Activated gamma-delta T cell (primary cell): Measurements from ENCODE around the gene ERBB2.
A peak's percentile ranks its signal among the peaks of the same experiment; 100 is the strongest.

Experiments
- DNase-seq: peaks from one replicate; lab custom pipeline; 2025; lab: John Stamatoyannopoulos, UW

ERBB2 gene

DNA sequence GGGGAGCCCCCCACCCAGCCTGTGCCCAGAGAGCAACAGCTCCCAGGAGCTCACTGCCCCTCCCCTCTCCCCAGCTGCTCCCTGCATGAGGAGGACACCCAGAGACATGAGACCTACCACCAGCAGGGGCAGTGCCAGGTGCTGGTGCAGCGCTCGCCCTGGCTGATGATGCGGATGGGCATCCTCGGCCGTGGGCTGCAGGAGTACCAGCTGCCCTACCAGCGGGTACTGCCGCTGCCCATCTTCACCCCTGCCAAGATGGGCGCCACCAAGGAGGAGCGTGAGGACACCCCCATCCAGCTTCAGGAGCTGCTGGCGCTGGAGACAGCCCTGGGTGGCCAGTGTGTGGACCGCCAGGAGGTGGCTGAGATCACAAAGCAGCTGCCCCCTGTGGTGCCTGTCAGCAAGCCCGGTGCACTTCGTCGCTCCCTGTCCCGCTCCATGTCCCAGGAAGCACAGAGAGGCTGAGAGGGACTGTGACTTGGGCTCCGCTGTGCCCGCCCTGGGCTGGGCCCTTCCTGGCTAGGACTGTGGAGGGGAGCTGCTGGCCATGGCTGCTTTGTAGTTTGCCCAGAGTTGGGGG is 34.1 kb upstream of the ERBB2 start:
- no peak for DNase-seq

DNA sequence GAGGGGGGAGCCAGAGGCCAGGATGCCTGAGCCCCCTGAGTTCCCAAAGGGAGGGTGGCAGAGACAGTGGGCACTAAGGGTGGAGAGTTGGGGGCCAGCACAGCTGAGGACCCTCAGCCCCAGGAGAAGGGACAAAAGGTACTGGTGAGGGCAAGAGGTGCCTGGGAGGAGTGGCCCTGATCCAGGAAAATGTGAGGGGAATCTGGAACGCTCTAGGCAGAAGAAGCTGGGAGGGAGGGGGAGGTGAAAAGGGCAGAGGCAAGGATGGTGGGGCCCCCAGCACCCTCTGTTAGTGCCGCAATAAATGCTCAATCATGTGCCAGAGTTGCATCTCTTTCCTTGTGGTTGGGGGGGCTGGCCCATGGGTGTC is 33.6 kb upstream of the ERBB2 start:
- no peak for DNase-seq

DNA sequence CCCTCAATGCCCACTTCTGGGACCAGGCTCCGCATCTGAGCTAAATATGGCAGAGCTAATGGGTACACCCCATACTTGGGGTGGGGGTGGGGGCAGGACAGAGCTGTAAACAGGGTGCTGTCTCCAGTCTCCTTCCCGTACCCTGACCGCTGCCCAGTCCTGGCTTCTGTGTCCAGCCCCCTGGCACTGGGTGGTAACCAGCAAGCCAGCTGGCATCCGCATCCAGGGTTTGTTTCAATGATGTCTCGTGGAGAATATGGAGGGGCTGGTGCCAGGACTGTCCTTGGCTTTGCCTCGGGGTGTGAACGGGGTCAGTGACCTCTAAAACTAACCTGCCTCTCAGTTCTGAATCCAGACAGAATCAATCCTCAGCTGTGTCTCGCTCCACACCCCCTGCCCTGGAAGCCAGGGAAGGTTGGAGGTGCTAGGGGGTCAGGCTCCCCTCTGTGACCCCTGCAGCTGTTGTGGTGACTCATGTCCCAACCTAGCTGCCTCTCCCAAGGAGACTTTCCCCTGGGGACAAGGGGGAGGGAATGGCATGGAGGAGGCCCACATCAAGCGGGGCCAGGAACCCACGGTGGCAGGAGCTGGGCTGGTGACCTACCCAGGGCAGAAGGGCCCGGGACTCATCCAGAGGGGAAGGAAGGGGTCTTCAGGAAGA is 33.1 kb upstream of the ERBB2 start:
- no peak for DNase-seq

DNA sequence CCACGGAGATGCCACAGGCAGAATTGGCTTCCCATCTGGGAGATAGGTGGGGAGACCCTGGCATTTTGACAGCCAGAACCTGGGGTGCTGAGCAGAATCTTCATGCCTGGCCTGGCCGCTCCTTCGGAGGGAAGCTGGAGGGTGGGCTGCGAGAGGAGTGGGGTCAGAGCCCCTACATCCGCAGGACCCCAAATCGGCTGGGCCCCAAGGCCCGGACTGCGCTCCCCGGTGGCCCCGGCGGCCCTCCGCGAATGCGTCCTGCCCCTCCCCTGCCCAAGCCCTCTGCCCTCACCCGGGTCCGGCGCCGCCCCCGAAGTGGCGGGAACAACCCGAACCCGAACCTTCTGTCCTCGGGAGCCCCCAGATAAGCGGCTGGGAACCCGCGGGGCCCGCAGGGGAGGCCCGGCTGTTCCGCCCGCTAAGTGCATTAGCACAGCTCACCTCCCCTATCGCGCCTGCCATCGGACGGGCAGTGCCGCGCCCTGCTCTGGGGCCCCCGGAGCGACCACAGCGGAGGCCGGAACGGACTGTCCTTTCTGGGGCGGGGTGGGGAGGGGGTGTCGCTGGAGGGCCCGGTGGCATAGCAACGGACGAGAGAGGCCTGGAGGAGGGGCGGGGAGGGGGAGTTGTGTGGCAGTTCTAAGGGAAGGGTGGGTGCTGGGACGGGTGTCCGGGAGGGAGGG is 32.5 kb upstream of the ERBB2 start:
- no peak for DNase-seq

DNA sequence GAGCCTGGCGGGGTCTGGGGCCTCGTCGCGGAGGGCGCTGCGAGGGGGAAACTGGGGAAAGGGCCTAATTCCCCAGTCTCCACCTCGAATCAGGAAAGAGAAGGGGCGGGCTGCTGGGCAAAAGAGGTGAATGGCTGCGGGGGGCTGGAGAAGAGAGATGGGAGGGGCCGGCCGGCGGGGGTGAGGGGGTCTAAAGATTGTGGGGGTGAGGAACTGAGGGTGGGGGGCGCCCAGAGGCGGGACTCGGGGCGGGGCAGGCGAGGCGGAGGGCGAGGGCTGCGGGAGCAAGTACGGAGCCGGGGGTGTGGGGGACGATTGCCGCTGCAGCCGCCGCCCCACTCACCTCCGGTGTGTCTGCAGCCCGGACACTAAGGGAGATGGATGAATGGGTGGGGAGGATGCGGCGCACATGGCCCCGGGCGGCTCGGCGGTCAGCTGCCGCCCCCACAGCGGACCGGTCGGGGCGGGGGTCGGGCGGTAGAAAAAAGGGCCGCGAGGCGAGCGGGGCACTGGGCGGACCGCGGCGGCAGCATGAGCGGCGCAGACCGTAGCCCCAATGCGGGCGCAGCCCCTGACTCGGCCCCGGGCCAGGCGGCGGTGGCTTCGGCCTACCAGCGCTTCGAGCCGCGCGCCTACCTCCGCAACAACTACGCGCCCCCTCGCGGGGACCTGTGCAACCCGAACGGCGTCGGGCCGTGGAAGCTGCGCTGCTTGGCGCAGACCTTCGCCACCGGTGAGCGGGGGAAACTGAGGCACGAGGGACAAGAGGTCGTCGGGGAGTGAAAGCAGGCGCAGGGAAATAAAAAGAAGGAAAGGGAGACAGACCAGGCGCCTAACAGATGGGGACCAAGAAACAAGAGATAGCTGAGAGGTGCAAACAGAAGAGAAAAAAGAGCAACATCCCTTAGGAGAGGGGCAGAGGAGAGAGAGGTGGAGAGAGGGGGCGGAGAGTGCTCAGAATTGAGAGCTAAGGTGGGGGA is 31.6 kb upstream of the ERBB2 start, which contains the start of gene PNMT:
PNMT (plus strand) TSS at position 509 of the 980 bp plus-strand sequence; CDS start at position 532, 23 bp downstream.
- DNase-seq: peak; percentile 26

DNA sequence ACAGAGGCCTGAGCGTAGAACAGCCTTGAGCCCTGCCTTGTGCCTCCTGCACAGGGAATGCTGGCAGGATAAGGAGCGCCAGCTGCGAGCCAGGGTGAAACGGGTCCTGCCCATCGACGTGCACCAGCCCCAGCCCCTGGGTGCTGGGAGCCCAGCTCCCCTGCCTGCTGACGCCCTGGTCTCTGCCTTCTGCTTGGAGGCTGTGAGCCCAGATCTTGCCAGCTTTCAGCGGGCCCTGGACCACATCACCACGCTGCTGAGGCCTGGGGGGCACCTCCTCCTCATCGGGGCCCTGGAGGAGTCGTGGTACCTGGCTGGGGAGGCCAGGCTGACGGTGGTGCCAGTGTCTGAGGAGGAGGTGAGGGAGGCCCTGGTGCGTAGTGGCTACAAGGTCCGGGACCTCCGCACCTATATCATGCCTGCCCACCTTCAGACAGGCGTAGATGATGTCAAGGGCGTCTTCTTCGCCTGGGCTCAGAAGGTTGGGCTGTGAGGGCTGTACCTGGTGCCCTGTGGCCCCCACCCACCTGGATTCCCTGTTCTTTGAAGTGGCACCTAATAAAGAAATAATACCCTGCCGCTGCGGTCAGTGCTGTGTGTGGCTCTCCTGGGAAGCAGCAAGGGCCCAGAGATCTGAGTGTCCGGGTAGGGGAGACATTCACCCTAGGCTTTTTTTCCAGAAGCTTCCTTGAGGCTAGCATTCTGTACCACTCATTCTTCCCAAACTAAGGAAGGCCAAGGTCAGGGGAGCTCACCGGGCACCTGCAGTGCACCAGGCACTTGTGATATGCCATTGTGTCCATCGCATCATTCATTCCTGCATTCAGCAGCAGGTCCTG is 29.7 kb upstream of the ERBB2 start:
- DNase-seq: no peak

DNA sequence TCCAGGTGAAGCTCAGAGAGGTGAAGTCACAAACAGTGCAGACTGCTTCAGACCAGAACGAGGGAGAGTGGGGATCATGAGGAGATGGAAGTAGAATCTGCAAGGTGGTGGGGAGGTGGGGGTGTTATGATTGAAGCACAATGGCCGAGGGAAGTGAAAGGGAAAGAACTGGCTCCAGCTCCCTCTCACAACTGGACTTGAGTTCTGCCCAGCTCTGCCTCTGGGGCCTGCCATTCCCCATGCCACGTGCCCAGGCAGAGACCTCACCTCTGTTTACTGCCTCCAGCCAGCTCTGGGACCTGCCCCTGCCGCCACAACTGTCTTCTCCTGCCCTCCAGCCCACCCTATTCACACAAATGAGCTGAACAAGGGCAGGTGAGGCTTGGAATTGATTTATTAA is 29.1 kb upstream of the ERBB2 start:
- DNase-seq: no peak

DNA sequence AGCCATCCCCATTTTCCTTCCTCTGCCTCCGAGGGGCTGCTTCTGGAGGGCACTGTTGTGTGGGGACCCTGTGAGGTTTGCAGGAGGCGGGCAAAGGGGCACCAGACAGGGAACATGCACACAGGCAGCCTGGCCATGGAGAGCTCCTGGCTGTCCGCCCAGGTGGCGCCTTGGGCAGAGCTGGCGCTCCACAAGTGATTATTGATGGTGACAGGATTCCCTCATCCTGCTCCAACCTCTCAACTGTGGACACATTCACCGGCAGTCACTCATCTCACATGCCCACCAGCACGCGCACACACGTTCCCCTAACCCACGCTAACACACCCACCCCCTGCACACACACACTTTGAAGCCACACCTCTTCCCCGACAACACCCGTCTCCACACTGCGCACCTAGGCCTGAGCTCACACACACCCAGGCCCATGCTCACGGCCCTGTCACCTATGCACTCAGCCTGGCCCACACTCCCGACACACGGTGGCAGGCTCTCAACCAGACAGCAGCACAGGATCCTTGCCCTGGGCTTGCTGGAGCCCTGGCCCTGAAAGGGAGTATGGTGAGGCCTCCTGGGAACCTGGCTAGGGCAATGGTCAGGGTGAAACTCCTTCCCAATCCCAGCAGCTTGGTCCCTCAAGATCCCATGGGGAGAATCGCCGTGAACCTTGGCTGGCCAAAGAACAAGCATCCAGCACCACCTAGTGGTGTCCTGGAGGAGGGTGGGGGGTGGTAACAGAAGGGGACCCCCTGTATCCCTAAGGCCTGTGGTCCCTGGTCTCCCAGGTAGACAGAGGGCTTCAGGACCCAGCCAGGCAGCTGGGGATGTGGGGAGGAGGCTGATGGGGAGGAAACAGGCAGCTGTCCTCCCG is 28.0 kb upstream of the ERBB2 start:
- DNase-seq: no peak

DNA sequence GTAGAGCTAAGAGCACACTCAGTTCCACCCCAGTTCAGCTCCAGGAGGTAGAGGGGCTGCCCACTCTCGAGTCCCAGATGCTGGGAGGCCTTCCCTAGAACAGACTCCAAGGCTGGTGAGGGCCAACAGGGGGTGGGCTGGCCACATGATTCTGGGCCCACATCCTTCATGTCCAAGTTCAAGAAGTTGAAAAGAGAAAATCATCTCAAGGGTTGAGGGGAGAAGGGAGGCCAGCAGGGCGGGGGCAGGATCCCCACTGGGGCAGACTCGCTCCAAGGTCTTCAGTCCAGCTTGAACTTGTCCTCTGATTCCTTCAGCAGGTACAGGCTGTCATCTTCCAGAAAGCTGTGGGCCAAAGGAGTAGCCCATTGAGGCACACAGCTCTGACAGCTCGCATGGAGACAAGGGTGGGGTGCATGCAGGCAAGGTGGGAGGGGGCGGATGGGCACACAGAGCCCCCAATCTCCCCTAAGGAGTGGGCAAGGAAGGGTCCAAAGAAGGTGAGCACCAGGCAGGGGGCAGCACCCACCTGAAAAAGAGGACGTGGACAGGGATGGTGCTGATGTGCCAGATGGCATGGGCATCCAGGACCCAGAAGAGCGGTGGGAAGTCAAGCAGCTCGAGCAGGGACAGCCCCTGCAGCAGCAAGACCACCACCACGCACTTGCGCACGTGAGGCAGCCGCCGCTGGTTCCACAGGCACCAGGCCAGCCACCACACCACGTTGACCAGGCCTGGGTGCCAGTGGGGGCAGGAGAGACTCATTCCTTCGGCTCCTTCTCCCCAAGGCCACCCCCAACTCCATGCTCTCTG is 27.1 kb upstream of the ERBB2 start:
- DNase-seq: no peak

DNA sequence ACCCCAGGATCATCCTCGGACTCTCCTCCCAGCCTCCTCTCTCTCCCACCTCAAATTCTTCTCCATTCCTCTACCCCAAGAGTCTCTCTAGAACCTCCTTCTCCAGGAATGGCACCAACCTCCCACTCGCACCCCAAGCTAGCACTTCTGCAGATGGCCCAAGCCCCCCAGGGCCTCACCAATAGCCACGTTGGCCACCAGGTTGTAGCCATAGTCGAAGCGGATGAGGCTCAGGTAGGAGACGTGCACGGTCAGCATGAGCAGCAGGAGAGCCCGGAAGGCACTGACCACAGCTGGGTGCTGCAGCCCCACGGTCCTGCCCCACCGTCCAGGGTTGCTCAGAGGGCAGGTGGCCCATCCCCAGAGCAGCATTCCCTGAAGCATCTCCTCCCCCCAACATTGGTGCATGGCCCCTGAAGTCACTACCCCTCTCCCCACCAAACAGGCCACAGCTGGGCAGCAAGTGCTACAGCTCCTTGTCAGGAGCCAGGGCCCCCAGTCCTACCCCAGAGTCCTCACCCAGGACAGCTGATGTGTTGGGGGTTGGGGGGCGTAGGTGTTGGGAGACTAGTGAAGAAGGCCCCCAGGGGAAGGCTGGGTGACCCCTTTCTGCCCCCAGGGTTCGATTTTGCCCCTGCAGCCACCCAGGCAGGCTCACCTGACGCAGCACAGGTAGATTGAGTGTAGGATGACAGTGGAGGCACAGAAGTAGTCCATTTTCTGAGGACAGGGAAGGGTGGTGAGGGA is 26.4 kb upstream of the ERBB2 start:
- DNase-seq: no peak

DNA sequence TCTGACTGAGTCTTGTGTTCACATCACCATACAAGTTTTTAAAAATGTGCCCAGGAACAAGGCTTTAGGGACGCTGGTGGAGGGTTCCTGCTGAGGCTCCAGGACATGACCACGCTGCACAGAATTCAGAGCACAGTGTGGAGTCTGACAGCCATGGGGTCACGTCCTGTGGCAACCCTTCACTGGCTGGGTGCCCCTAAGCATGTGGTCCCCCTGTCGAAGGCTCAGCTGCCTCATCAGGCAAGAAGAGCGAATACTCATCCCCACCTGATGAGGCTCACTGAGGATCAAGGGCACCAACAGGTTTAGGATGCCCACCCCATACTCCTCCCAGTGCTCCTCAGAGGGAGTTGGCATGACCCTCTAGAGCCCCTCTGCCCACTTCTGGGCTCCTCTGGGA is 25.7 kb upstream of the ERBB2 start:
- no peak for DNase-seq

DNA sequence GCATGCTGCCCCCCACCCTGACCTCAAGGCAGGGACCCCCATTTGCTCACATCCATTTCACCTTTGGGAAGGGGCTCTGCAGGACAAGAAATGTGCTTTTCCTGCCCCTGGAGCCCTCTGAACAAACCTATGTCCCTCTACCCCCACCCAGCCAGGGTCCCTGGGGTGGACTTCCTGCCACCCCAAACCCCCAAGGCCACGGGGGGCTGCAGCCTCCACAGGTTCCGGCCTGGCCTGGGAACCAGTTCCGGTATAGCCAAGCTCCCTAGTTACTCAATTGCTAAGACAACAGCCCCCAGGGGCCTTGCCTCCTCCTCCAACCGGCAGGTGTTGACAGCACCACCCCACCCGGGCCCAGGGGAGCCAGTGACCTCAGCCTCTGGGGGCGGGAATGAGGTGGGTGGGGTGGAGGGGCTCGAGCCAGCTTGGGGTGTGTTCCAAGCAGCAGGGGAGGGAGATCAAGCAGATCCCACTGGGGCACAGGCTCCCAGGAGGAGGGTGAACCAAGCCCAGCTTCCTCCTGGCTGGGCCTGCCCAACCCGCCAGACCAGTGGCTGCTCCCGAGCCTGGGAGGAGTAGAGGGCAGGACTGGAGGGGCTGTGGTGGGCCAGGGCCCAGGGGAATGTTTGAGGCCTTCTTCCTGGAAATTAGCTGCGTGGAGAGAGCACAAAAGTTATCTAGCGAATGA is 25.0 kb upstream of the ERBB2 start:
- no peak for DNase-seq

DNA sequence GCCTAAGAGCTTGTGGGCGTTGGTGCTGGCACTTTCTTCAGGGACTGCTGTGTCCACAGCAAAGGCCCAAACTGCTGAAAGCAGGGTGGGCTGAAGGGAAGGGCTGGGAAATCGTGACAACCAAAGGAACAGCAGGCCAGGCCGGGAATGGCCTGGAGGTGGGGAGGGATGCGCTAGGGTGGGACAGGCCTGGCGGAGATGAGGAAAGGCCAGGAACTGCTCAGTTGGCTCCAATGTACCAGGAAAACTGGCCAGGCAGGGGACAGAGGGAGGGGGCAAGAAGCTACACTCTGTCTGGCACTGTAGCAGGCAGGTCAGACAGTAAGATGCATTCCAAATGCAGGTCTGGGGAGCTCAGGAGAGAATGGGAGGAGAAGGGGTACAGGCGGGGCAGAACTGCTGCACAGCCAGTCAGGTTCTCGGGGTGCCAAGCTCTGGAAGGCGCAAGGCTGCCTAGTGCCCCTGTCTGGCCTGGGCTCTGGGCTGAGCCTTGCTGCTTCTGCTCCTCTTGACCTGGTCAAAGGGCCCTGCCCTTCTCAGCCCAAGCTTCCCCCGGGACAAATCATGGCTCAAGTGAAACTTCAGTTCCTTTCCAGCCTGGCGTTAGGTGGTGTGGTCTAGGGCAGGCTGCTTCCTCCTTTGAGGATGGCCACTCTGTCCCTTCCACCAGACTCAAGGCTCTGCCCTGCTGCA is 24.3 kb upstream of the ERBB2 start:
- no peak for DNase-seq

DNA sequence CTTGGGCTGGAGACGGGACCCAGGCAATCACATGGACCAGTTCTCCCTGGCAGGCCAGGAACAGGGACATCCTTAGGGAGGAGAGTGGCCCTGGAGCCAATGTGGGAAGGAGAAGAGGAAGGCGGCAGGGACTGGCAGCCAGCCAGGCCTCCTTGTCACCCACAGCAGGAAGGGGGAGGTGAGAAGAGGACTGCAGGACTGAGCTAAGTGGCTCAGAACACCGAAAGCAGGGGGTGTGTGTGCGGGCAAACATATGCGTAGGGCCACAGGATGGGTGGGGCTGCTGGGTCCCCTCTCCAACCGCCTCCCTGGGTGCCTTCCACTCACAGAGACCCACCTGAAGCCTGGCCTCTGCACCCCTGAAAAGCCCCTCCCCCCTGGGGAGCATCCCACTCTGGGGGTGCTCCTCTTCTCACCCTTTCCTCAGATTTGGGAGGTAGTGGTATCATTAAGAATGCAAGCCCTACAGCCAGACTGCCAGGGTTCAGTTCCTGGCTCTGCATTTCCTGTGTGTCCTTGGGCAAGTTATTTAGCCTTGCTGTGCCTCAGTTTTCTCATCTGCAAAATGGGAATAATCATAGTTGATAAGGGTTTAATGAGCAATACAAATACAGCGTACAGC is 23.6 kb upstream of the ERBB2 start:
- peak; percentile 33 for DNase-seq

DNA sequence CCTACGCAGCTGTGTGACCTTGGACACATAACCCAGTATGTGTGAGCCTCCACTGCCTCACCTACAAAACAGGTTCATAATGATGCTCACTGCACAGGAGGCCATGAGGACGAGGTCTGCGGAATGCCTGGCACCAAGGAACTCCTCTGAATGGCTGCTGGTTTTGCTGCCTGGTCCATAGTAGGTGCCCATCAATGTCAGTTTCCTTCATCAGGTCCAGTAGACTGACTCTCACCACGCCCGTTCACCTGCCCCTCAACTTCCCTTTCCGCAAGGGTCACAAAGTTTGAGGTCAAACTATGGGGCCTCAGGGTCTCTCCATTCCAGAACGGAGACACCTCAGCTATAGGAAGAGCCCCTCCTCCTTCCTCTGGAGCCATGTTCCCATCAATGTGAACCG is 22.8 kb upstream of the ERBB2 start:
- DNase-seq: no peak

DNA sequence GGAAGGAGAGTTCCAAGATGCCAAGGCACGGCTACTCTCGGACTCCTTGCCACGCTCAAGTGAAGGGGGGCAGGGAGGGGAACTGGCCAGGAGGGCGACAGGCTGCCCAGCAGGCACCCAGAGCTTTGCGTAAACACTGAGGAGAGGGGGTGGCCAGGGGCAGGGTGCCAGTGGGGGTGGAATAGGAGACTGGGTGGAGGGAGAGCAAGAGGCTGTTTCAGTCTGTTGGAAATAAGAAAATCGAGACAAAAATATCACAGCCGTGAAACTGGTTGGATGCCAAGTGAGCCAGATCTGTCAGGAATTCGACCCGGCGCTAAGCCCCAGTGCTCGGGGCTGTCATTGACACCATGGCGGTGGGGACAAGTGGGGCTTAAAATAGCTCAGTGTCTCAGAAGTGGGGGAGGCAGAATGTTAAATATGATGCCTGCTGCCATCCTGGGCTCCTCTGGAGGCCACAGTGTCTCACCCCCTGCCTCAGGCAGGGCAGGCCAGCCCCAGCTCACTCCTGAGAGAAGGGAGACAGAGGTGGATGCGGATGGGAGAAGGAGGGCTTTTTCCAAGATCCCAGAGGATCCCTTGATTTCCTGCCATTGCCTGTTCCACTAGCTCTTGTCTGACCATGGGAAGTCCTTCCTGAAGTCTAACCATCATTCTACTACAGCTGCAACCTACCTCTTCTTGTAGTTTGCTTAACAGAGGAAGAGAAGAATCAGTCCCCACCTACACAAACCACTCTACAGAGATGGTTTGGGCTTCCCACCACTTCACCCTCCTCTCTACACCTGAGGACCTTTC is 22.1 kb upstream of the ERBB2 start:
- DNase-seq: no peak
